C4-2B (cell line): ENCODE data around the gene MRPL43.

ENCODE experiments used
- H3K27ac ChIP-seq: fragments of 450-650 bp; 2 replicates; pipeline ENCODE4 v1.5.1; 2017
- CTCF ChIP-seq: fragments of 450-650 bp; conservative IDR thresholded peaks from 2 replicates; pipeline ENCODE4 v1.5.1; 2017; ENCODE audit warnings: mild to moderate bottlenecking
- ZFX ChIP-seq: fragments of 450-650 bp; IDR thresholded peaks from 2 replicates; pipeline ENCODE4 v1.6.1; 2017

Gene MRPL43

GRCh38 chr10:101005869-101006567, 18.7 kb upstream of the MRPL43 start:
- TF ChIP-seq CTCF (no peak), ZFX (no peak)
- no peak overlapping the region for H3K27ac ChIP-seq

- TF ChIP-seq CTCF (no peak), ZFX (no peak)
- H3K27ac ChIP-seq: no peak overlapping the region
These were observed 18.1 kb upstream of the MRPL43 start for GRCh38 chr10:101005361-101005760.

- H3K27ac ChIP-seq: no peak overlapping the region
- no peak for TF ChIP-seq ZFX
- no peak for TF ChIP-seq CTCF
These were observed 16.4 kb upstream of the MRPL43 start for GRCh38 chr10:101003639-101004206.

GRCh38 chr10:101002456-101002855, 15.2 kb upstream of the MRPL43 start:
- H3K27ac ChIP-seq: no peak overlapping the region
- TF ChIP-seq CTCF (no peak), ZFX (no peak)

- H3K27ac ChIP-seq: no peak overlapping the region; the same call in 1 of the 2 replicates
- TF ChIP-seq CTCF: no peak
- TF ChIP-seq ZFX: no peak
These were observed 14.3 kb upstream of the MRPL43 start for GRCh38 chr10:101001659-101002035.

GRCh38 chr10:101000915-101001658, 13.8 kb upstream of the MRPL43 start:
- TF ChIP-seq ZFX (no peak), CTCF (no peak)
- H3K27ac ChIP-seq: peak overlapping the region; percentile 89; the same call in 1 of the 2 replicates
